HG03439 (cell line): ENCODE results near the gene PLPP7.
A peak's percentile ranks its signal among the peaks of the same experiment; 100 is the strongest.
"Not testable (repeated sequence)": the region's sequence is repeated elsewhere in the genome, so short reads cannot be mapped to it uniquely, and the experiment has no call there.

Experiments used
- ATAC-seq: cut with Tn5 transposase; IDR thresholded peaks from one replicate; pipeline ENCODE4 v1.9.1; 2021; ENCODE audit warnings: mild to moderate bottlenecking, moderate library complexity; ENCODE audit not compliant: unreplicated experiment

The PLPP7 gene

DNA sequence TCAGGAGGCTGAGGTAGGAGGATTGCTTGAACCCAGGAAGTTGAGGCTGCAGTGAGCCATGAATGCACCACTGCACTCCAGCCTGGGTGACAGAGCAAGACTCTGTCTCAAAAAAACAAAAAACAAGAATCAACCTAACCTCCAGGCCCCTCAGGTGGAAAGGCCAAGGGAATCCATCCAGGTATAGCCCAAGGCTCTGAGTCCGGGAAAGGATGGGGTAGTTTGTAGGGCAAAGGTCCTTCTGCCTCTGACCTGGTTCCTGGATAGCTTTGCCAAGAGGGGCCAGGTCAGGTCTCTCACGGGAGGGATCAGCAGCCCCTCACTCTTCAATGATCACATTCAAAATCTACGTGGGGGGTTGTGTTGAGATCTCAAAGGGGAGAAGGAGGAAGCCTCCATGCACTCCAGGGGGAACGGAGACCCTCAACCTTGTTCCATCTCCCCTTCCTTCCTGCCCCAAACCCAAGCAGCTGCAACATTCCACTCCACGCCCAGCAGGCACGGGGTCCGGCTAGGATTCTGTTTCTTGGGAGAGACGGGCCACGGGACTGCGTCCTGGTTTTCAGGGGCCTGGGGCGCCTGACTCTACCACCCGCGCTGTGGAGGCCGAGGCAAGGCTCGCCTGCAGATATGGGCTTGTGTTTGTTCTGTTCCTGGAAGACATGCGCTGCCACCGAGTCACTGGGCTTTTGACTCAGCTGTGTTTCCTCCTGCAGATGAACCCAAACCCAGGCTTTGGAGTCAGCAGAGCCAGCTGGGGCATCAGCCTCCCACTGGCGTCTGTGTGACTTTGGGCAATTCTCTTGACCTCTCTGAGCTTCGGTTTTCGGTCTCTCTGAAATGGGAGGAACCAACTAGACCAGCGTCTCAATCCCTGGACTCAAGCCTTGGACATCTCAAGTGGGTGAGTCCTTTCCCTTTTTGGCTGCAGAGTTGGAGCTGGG, 35.5 kb downstream of the PLPP7 start:
- ATAC-seq, result no peak

DNA sequence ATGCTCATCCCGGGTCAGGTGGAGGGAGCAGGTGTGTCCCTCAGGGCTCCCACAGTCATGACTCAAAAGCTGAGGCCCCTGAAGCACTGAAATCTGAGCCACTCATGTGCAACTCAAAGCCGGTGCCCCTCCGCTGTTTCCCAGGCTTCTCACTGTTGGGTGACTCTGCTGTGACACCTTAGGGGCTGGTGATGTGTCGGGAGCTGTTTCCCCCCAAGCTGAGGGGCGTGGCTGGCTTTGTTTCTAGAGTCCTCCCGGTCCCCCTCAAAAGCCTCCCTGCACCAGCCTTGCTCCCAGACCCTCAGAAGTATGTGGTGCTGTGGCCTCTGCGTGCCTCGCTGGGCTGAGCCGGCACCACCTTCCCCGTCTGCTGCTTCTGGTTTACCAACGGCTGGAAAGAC, 39.7 kb downstream of the PLPP7 start:
- no peak for ATAC-seq

DNA sequence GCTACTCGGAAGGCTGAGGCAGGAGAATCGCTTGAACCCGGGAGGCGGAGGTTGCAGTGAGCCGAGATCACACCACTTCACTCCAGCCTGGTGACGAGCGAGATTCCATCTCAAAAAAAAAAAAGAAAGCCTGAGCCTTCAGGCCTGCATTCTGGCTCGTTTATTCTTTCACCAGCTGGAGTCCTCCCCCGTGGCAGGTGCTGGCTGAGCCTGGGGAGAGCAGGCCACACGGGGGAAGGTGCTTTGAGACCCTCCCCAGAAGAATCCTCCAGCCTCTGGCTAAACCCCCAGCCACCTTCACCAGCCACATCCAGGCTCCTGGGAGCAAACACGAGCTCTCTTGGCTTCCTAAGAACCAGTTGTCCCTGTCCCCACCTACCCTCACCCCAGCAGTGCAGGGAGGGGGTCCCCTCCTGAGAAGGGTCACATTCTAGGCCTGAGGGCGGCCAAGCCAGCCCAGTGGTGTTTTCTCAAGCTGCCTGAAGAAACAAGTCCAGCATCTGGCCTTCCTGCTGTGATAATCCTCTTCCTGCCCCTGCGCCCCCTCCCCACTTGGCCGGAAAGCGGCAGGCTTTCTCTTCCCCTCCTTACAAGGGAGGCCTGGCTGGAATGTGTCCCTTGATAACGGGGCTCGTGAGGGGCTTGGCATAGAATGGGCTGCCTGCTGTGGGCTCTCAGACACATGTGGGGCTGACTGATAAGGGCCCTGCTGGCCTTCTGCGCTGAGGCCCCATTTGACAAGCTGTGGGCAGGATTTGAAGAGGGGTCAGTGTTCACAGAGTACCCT, 41.5 kb downstream of the PLPP7 start:
- no peak for ATAC-seq

DNA sequence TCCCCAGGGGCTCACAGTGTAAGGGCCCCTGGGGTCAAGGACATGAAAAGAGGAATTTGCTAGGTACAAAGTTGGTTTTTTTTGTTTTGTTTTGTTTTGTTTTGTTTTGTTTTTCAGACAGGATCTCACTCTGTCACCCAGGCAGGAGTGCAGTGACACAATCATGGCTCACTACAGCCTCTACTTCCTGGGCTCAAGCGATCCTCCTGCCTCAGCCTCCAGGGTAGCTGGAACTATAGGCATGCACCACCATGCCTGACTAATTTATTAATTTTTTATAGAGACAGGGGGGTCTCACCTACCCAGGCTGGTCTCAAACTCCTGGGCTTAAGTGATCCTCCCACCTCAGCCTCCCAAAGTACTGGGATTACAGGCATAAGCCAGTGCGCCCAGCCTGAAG, 42.5 kb downstream of the PLPP7 start:
- not testable (repeated sequence) for ATAC-seq

DNA sequence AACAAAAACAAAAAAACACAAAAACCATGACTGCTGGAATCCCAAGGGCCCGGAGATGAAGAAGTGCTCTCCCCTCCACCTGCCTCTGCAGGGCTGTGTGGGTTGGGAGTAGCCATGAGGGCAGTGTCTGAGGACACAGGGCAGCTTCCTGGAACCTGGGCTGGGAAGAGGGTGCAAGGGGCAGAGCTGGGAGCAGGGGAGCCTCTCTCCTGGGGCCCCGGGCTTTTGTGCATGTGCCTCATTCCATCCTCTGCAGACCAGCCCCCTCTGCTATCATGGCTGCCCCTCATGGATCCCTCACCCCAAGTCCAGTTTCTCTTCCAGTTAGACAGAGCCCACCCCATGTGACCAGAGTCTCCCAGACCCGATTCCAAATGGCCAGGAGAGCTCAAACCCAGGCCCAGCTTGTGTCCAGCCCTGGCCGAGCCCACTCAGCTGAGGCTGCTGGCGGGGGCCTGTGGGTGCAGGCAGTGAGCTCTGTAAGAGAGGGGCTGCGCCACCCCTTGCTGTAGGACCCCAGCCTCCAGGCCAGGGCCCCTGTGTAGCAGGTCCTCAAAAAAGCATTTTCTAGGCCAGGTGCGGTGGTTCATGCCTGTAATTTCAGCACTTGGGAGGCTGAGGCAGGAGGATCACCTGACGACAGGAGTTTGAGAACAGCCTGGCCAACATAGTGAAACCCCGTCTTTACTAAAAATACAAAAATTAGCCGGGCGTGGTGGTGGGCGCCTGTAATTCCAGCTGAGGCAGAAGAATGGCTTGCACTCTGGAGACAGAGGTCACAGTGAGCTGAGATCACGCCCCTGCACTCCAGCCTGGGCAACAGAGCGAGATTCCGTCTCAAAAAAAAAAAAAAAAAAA, 44.5 kb downstream of the PLPP7 start:
- no peak for ATAC-seq

DNA sequence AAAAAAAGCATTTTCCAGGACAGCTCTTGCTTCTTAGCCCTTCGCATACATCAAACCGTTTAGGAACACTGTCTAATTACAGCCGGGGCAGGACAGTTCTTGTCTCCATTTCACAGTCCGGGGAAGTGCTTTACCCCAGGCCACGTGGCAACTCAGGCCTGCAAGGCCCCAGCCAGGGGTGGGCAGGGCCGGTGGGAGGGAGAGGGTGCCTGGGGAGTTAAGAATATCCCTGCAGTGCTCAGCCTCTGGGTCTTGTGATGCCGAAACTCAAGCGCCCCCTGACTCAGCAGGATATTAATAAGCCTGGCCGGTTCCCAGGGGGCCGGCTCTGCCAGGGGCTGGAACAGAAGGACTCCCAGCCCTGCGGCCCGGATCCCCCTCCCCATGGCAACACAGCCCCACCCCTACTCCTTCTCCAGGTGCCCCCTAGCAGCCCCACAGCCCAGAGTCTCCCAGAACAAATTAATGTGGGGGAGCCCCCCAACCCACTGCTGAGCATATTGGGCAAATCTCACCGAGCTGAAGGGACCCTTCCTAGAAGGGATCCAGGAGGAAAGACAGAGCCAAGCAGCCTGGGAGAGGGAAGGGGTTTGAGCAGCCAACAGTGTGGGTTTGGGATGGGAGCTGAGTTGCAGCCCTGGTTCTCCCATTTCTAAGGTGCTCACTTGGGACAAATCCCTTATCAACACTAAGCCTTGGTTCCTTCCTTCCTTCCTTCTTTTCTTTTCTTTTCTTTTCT, 45.3 kb downstream of the PLPP7 start:
- no peak for ATAC-seq

DNA sequence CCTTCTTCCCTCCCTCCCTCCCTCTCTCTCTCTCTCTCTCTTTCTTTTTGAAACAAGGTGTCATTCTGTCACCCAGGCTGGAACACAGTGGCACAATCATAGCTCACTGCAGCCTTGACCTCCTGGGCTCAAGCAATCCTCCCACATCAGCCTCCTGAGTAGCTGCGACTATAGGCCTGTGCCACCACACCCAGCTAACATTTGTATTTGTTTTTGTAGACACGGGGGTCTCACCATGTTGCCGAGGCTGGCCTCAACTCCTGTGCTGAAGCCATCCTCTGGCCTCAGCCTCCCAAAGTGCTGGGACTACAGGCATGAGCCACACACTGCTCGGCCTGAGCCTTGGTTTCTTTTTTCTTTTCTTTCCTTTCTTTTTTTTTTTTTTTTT, 45.8 kb downstream of the PLPP7 start:
- no peak for ATAC-seq

DNA sequence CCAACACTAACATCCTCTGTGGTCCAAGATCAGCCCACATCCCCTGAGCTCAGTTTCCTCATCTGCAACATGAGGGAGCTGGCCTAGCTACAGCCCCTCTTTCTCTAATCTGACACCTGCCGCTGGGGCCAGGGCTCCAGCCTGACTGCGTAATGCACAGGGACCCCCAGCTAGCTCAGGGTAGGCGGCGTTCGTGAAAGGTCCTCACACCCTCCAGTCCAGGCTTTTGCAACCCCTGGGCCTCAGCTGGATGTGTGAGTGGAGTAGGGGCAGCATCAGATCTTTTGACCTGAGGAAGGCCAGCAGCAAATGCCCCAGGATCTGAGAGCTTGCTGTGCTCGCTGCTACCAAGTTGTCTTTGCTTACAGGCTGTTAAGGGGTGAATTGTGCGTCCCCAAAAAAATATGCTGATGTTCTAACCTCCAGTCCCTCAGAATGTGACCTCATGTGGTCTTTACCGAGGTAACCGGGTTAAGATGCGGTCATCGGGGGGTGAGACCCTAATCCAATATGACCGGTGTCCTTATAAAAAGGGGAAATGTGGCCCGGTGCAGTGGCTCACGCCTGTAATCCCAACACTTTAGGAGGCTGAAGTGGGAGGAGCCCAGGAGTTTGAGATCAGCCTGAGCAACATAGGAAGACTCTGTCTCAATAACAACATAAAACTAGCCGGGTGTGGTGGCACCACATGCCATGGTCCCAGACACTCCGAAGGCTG, 47.8 kb downstream of the PLPP7 start:
- ATAC-seq, result no peak

DNA sequence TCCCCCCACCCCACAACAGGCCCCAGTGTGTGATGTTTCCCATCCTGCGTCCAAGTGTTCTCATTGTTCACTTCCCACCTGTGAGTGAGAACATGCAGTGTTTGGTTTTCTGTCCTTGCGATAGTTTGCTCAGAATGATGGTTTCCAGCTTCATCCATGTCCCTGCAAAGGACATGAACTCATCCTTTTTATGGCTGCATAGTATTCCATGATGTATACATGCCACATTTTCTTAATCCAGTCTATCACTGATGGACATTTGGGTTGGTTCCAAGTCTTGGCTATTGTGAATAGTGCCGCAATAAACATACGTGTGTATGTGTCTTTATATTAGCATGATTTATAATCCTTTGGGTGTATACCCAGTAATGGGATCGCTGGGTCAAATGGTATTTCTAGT, 49.7 kb downstream of the PLPP7 start:
- not testable (repeated sequence) for ATAC-seq

DNA sequence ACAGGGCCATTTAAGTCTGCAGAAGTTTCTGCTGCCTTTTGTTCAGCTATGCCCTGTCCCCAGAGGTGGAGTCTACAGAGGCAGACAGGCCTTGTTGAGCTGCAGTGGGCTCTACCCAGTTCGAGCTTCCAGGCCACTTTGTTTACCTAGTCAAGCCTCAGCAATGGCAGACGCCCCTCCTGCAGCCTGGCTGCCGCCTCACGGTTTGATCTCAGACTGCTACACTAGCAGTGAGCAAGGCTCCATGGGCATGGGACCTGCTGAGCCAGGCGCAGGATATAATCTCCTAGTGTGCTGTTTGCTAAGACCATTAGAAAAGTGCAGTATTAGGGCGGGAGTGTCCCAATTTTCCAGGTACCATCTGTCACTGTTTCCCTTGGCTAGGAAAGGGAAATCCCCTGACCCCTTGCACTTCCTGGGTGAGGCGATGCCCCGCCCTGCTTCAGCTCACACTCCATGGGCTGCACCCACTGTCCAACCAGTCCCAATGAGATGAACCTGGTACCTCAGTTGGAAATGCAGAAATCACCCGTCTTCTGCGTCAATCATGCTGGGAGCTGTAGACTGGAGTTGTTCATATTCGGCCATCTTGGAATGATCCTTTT, 55.5 kb downstream of the PLPP7 start:
- not testable (repeated sequence) for ATAC-seq

DNA sequence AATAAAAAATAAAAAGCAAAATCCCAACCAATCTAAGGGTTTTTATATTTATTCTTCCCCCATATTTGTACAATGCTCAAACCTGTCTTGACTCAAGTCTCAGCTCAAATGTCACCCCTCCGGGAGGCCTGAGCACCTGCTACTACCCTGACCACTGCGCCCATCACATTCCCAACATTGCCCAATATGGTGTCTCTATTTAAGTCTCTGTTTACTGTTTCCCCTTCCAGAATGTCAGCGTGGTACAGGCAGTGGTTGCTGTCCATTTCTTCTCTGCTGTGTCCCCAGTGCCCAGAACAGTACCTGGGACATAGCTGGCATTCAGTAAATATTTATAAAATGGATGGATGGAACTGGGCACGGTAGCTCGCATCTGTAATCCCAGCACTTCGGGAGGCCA, 57.0 kb downstream of the PLPP7 start:
- no peak for ATAC-seq

DNA sequence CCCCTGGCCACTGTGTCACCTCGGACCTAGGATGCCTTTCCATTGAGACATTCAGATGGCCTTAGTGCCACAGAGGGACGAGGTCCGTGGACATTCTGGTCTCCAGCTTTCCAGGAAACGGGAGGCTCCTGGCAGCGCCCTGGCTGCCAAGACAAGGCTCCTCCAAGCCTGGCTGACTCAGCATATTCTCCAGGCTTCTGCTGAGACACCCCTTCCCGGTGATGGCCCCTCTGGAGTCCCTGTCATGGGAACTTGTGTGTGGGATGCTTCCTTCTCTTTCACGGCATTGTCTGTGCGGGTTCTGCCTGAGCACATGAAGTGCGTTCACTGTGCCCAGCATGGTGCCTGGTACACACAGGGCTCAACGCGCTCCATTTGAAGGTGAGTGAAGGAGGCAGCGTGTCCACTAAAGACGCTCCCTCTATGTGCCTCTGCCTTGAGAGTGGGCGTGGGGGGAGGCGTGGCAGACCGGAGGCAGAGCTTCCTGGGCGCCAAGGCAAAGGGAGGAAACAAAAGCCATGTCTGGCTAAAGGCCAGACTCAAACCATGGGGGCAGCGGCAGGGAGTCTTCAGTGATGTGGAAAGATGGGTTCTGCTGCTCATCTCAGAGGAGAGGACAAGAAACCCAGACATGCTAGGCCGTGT, 58.0 kb downstream of the PLPP7 start:
- no peak for ATAC-seq

DNA sequence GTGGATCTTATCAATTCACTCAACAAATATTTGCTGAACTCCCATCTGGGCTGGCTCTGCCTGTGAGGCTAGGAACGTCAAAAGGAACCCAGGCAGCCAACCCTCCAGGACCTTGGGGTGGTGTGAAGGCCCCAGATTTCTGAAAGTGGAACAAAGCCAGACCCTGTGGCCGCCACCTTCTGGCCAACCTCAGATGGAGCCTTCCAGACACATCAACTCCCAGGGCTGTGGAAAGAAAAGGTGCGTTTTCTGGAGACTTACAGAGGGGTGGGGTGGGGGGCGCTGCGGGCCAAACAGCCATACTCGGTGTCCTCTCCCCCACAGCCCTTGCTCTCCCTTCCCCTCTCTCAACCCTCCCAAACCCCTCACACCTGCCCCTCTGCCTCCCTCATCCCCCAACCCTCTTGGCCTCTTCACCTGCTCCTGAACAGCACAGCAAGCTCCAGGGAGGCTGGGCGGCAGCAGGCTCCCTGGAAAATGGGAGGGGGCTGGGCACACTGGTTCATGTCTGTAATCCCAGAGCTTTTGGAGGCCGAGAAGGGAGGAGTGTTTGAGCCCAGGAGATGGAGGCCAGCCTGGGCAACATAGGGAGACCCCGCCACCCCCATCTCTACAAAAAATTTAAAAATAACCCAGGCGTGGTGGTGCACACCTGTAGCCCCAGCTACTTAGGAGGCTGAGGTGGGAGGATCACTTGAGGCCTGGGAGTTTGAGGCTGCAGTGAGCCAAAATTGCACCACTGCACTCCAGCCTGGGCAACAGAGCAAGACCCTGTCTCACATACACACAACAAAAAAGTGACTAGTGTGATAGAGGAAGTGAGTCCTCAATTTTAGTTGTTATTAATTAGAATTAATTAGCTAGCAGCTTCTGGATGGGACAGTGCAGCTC, 59.4 kb downstream of the PLPP7 start:
- no peak for ATAC-seq

DNA sequence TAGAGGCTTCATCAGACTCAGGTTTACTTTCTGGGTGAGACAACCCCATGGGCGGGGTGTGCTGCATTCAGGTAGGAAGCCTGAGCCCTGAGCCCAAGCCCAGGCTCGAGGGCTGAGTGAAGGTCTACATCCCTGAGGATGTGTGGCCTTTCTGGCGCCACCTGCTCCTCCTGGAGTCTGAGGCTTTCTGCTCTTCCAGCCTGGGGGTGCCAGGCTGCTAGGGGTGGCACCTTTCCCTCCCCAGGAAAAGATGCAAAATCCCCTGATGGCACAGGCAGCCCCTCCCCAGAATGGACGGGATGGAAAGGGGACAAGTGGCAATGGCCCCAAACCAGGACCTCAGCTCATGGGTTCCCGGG, 60.0 kb downstream of the PLPP7 start:
- no peak for ATAC-seq

DNA sequence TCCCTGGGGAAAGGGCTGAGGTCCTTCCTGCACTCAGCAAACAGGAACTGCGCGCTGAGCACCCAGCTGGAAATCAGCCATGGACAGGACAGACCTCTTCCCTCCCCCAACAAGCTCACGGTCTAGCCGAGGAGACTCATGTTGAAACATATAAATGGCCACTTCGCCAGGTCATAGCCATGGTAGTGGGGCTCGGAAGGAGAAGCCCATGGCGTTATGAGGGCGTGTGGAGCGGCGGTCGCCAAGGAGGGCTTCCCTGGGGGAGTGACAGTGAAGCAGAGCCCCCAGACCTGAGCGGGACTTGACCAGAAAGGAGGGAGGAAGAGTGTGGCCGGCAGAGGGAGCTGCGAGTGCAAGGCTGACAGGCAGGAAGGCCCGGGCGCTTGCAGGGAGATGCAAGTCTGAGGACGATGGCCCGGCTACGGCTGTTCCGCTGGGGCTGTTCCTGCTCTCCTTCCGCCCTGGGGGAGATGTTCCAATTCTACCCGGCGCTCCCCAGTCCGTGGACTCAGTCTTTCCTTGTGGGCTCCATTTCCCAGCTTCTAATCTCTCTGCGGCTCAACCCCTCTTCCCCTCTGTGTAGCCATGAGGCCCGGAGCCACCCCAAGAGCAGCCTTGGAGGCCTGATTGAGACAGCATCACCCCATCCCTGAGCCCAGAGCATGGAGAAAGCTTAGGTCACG, 60.5 kb downstream of the PLPP7 start:
- ATAC-seq, result peak; percentile 61

DNA sequence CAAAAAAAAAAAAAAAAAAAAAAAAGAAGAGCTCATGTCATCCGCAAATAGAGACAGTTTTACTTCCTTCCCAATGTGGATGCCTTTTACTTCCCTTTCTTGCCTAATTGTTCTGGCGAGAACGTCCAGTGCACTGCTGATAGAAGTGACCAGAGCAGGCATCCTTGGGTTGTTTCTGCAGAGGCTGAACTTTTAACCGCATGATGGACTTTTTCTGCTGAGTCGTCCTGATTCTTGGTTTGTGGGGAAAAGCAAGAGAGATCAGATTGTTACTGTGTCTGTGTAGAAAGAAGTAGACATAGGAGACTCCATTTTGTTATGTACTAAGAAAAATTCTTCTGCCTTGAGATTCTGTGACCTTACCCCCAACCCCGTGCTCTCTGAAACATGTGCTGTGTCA, 67.0 kb downstream of the PLPP7 start:
- ATAC-seq, result not testable (repeated sequence)

DNA sequence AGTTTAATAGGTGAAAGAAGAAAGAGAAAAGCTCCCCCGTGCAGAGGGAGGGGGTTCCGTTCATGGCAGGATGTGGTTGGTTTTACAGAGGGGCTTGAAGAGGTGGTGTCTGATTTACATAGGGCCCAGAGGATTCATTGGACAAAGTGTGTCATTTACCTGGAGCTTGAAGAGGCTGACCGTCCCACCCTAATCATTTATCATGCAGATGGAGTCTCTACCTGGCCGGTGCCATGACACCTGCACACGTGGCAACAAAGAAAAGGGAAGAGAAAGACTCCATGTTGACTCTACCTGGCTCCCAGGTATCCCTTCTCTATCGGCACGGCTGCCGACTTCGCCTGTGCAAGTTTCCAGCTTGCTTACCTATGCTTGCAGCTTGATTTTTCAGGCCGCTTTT, 69.0 kb downstream of the PLPP7 start:
- no peak for ATAC-seq
